HEK293T (cell line): ENCODE results near the gene AFF4.
"Not testable (repeated sequence)": the region's sequence is repeated elsewhere in the genome, so short reads cannot be mapped to it uniquely, and the experiment has no call there.

Experiments used
- CTCF ChIA-PET: fragments of 350-600 bp; formaldehyde crosslinking; extraction: SDS; loops from one replicate; lab custom pipeline; 2021; ENCODE audit warnings: antibody characterized with exemption, inconsistent platforms; lab: Yijun Ruan, JAX
- POLR2A ChIA-PET: fragments of 350-600 bp; formaldehyde crosslinking; extraction: SDS; loops from one replicate; lab custom pipeline; 2020; ENCODE audit warnings: antibody characterized with exemption, inconsistent platforms; lab: Yijun Ruan, JAX
- DNase-seq: peaks from one replicate; pipeline ENCODE4 v3.0.0; 2012; ENCODE audit warnings: mixed read lengths; ENCODE audit errors: extremely low spot score
- ARNT ChIP-seq: fragments of 450-650 bp; IDR thresholded peaks from 2 replicates; pipeline ENCODE4 v1.6.1; 2017; ENCODE audit warnings: mild to moderate bottlenecking
- BHLHE40 ChIP-seq: fragments of 450-650 bp; IDR thresholded peaks from 2 replicates; pipeline ENCODE4 v1.6.1; 2016; ENCODE audit warnings: mild to moderate bottlenecking, moderate library complexity, borderline replicate concordance
- CTBP1 ChIP-seq: fragments of 450-650 bp; IDR thresholded peaks from 2 replicates; pipeline ENCODE4 v1.6.1; 2016; ENCODE audit warnings: borderline replicate concordance
- ELF4 ChIP-seq: fragments of 450-650 bp; IDR thresholded peaks from 2 replicates; pipeline ENCODE4 v1.6.1; 2017; ENCODE audit warnings: antibody characterized with exemption
- FOXA1 ChIP-seq: fragments of 450-650 bp; IDR thresholded peaks from 2 replicates; pipeline ENCODE4 v1.6.1; 2016; ENCODE audit warnings: mild to moderate bottlenecking
- FOXK2 ChIP-seq: fragments of 450-650 bp; IDR thresholded peaks from 2 replicates; pipeline ENCODE4 v1.6.1; 2016; ENCODE audit warnings: mild to moderate bottlenecking
- FOXM1 ChIP-seq: fragments of 450-650 bp; IDR thresholded peaks from 2 replicates; pipeline ENCODE4 v1.6.1; 2017; ENCODE audit warnings: mild to moderate bottlenecking, borderline replicate concordance
- HDGF ChIP-seq: fragments of 450-650 bp; IDR thresholded peaks from 2 replicates; pipeline ENCODE4 v1.6.1; 2017; ENCODE audit warnings: antibody characterized with exemption, borderline replicate concordance
- L3MBTL2 ChIP-seq: fragments of 450-650 bp; conservative IDR thresholded peaks from 2 replicates; pipeline ENCODE4 v1.6.1; 2016; ENCODE audit warnings: mild to moderate bottlenecking
- LEF1 ChIP-seq: fragments of 450-650 bp; IDR thresholded peaks from 2 replicates; pipeline ENCODE4 v1.6.1; 2017; ENCODE audit warnings: mild to moderate bottlenecking, borderline replicate concordance
- NFRKB ChIP-seq: fragments of 450-650 bp; IDR thresholded peaks from 2 replicates; pipeline ENCODE4 v1.6.1; 2016; ENCODE audit warnings: mild to moderate bottlenecking, moderate library complexity
- SP1 ChIP-seq: fragments of 450-650 bp; IDR thresholded peaks from 2 replicates; pipeline ENCODE4 v1.6.1; 2017
- SUZ12 ChIP-seq: fragments of 450-650 bp; IDR thresholded peaks from 2 replicates; pipeline ENCODE4 v1.6.1; 2016; ENCODE audit warnings: mild to moderate bottlenecking
- TARDBP ChIP-seq: fragments of 450-650 bp; IDR thresholded peaks from 2 replicates; pipeline ENCODE4 v1.6.1; 2016
- ZNF384 ChIP-seq: fragments of 450-650 bp; IDR thresholded peaks from 2 replicates; pipeline ENCODE4 v1.6.1; 2016
- TF ChIP-seq, protein P1 (sequence below): fragments of 450-650 bp; IDR thresholded peaks from 2 replicates; pipeline ENCODE4 v1.6.1; 2016

Gene AFF4

DNA sequence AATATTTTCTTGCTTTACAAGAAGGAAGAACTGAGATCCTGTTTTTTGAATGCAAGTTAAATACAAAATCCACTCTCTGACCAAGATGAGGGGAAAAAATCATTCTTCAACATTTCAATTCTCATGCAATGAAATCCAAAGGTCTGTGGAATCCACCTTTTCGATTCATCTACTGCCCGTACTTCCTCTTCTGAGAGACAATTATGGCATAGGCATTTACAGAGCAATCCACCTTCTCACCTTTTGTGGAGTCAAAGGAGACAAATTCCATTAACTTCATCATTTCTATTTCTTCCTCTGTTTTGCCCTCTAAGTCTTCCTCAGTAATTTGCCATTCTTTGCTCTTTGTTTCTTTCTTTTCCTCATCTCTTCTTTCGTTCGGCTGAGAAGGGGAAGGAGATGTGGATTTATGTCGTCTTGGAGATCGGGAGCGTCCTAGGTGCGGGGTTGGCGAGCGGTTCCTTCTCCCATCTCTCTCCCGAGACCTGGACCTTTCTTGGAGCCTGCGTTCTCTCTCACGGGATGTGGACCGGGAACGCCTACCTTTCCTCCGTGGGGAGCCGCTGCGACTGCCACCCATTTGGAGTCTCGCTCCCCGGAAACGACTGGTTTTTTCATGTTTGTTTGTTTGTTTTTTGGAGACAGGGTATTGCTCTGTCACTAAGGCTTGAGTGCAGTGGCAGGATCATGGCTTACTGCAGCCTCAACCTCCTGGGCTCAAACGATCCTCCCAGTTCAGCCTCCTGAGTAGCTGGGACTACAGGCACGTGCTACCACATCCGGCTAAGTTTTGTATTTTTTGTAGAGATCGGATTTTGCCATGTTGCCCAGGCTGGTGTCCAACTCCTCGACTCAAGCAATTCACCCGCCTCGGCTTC is 24.3 kb upstream of the AFF4 start:
- ChIA-PET CTCF (no interaction called here), POLR2A (no interaction called here)
- DNase-seq = no peak
- TF ChIP-seq LEF1 (no peak), ELF4 (no peak), L3MBTL2 (no peak), TARDBP (no peak), ZNF384 (no peak), CTBP1 (no peak), ARNT (no peak), FOXM1 (no peak), SP1 (no peak), NFRKB (no peak), FOXK2 (no peak), FOXA1 (no peak), SUZ12 (no peak), HDGF (no peak), BHLHE40 (no peak)
- TF ChIP-seq, protein P1, sequence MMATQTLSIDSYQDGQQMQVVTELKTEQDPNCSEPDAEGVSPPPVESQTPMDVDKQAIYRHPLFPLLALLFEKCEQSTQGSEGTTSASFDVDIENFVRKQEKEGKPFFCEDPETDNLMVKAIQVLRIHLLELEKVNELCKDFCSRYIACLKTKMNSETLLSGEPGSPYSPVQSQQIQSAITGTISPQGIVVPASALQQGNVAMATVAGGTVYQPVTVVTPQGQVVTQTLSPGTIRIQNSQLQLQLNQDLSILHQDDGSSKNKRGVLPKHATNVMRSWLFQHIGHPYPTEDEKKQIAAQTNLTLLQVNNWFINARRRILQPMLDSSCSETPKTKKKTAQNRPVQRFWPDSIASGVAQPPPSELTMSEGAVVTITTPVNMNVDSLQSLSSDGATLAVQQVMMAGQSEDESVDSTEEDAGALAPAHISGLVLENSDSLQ = no peak

DNA sequence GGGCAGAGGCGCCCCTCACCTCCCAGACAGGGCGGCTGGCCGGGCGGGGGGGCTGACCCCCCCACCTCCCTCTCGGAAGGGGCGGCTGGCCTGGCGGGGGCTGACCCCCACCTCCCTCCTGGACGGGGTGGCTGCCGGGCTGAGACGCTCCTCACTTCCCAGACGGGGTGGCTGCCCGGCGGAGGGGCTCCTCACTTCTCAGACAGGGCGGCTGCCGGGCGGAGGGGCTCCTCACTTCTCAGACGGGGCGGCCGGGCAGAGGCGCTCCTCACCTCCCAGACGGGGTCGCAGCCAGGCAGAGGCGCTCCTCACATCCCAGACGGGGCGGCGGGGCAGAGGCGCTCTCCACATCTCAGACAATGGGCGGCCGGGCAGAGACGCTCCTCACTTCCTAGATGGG is 19.5 kb upstream of the AFF4 start:
- POLR2A ChIA-PET, DNase-seq, CTCF ChIA-PET: not testable (repeated sequence)

DNA sequence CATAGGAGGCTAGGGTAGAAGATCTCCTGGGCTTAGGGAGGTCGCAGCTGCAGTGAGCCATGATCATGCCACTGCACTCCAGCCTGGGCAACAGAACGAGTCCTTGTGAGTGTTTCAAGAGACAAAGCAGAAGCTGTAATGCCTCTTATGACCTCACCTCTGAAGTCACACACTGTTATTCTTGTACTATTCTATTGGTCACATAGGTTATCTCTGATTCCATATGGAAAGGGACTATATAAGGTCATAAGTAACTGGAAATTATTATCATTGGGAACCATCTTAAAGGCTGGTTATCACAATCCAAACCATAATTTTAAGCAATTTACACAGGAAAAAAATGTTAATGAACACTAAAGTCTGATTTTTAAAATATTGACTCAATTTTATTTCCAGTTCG is 17.9 kb upstream of the AFF4 start:
- TF ChIP-seq TARDBP = no peak
- POLR2A ChIA-PET = no interaction called here
- no peak for DNase-seq
- CTCF ChIA-PET = no interaction called here

DNA sequence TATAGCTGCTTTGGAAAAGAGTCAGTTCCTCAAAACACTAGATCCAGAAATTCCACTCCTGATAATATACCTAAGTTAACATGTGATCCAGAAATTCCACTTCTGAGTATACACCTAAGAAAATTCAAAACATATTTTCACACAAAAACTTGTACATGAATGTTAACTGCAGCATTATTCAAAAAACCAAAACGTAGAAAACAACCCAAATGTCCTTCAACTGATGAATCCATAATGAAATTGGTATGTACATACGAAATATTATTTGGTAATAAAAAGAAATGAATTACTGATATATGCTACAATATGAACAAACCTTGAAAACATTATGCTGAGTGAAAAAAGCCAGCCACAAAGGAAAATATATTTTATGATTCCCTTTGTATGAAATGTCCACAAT is 16.5 kb upstream of the AFF4 start:
- ChIA-PET POLR2A (no interaction called here), CTCF (no interaction called here)
- no peak for DNase-seq
- no peak for TF ChIP-seq FOXK2
- TF ChIP-seq, protein P1 = no peak
- TF ChIP-seq LEF1 = no peak
- TF ChIP-seq ELF4 = no peak
- TF ChIP-seq ZNF384 = no peak
- TF ChIP-seq FOXM1 = no peak
- no peak for TF ChIP-seq HDGF
- TF ChIP-seq TARDBP = no peak

DNA sequence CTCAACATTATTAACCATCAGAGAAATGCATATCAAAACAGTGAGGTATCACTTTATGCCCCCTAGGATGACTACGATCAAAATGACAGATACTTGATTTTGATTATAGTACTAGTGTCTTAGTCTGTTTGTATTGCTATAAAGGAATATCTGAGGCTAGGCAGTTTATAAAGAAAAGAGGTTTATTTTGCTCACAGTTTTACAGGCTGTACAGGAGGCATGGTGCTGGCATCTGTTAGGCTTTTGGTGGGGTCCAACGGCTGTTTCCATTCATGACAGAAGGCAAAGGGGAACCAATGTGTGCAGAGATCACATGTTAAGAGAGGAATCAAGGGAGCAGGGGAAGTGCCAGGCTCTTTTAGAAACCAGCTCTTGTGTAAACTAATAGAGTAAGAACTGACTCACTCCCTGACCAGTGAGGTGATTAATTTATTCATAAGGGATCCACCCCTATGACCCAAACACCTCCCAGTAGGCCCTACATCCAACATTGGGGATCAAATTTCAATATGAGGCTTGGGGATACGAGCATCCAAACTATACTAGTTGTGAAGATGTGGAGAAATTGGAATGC is 16.0 kb upstream of the AFF4 start:
- CTCF ChIA-PET = no interaction called here
- POLR2A ChIA-PET = no interaction called here
- TF ChIP-seq ARNT = no peak
- no peak for TF ChIP-seq L3MBTL2
- TF ChIP-seq HDGF = no peak
- no peak for DNase-seq

DNA sequence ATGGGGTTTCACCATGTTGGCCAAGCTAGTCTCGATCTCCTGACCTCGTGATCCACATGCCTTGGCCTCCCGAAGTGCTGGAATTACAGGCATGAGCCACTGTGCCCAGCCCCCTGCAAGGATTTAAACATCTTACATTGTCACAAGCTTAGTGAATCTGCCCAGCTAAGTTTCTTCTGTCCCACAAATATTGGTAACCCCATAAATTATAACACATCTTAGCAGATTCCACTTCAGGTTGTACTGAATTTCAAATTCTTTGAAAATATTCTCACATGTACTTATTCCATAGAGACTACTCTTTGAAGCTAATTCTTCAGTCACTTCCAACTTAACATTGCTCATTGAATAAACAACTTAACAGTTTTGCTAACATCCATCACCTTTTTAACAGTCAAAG is 13.4 kb upstream of the AFF4 start:
- CTCF ChIA-PET = no interaction called here
- POLR2A ChIA-PET = interaction anchor here (0.9 kb wide), 1 partner anchor 14 kb away, joined by 4 read pairs; the partner anchor contains the start of gene AFF4
- TF ChIP-seq HDGF (no peak), L3MBTL2 (no peak), LEF1 (no peak), ELF4 (no peak), ZNF384 (no peak), FOXK2 (no peak), ARNT (no peak), SP1 (no peak), SUZ12 (no peak)
- TF ChIP-seq, protein P1 = no peak
- no peak for DNase-seq

DNA sequence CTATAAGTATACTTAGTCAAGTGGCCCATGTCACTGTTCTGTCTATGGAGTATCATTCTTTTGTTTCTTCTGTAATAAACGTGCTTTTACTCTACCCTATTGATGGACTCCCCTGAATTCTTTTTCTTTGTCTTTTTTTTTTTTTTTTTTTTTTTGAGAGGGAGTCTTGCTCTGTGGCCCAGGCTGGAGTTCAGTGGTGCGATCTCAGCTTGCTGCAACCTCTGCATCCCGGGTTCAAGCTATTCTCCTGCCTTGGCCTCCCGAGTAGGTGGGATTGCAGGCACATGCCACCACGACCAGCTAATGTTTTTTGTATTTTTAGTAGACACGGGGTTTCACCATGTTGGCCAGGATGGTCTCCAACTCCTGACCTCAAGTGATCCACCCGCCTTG is 9.0 kb upstream of the AFF4 start:
- POLR2A ChIA-PET, CTCF ChIA-PET, DNase-seq: not testable (repeated sequence)
